ENCODE results near the gene NDEL1.

Gene NDEL1

GRCh38 chr17:8439681-8440080 lies 4.0 kb downstream of the NDEL1 start:
- Histone ChIP-seq H3F3A (ENCODE audit: insufficient read depth) (no peaks in the 10 kb centered on the region; the same call in 1 of the 2 replicates), H3K4me2 (ENCODE audit: low read depth, low read length, poor library complexity, severe bottlenecking) (no peak overlapping the region), H3K27me3 (ENCODE audit: low read length) (no peaks in the 10 kb centered on the region), H3K27ac (ENCODE audit: low read depth, low read length) (no peak overlapping the region), H4K20me1 (ENCODE audit: low read depth, low read length) (0 out of 2 replicates have a peak, but pooled peaks cover 10% of the 10 kb centered on the region), H3K36me3 (ENCODE audit: low read length) (0 out of 2 replicates have a peak, but pooled peaks cover 2% of the 10 kb centered on the region), H3K9me3 (ENCODE audit: insufficient read depth, low read length) (no peaks in the 10 kb centered on the region), H3K9ac (ENCODE audit: low read length) (no peak overlapping the region), H3K4me3 (ENCODE audit: insufficient read depth, low read length, poor library complexity, severe bottlenecking) (no peak overlapping the region), H2AFZ (ENCODE audit: low read depth, low read length, severe bottlenecking) (no peak overlapping the region), H3K79me2 (ENCODE audit: insufficient read depth, low read length) (peaks cover 81% of the 10 kb centered on the region), H3K9me2 (replicated peaks; ENCODE audit: insufficient read depth, low read length) (no peaks in the 10 kb centered on the region)
- TF ChIP-seq CTCF (IDR thresholded peaks at IDR 0.05; ENCODE audit: insufficient read depth, low read length, poor library complexity, severe bottlenecking) (no peak), EZH2phosphoT487 (conservative IDR thresholded peaks at IDR 0.05; ENCODE audit: low read length) (no peak)

- Histone ChIP-seq H4K20me1 (ENCODE audit: low read depth, low read length) (0 out of 2 replicates have a peak, but pooled peaks cover 9% of the 10 kb centered on the region), H3K27me3 (ENCODE audit: low read length) (no peaks in the 10 kb centered on the region), H3K36me3 (ENCODE audit: low read length) (peaks cover 14% of the 10 kb centered on the region; the same call in 1 of the 2 replicates), H3K4me2 (ENCODE audit: low read depth, low read length, poor library complexity, severe bottlenecking) (no peak overlapping the region), H3K9me2 (replicated peaks; ENCODE audit: insufficient read depth, low read length) (no peaks in the 10 kb centered on the region), H3K9ac (ENCODE audit: low read length) (no peak overlapping the region), H3K9me3 (ENCODE audit: insufficient read depth, low read length) (no peaks in the 10 kb centered on the region), H3K79me2 (ENCODE audit: insufficient read depth, low read length) (peaks cover 73% of the 10 kb centered on the region), H3F3A (ENCODE audit: insufficient read depth) (no peaks in the 10 kb centered on the region; the same call in 1 of the 2 replicates), H2AFZ (ENCODE audit: low read depth, low read length, severe bottlenecking) (no peak overlapping the region), H3K27ac (ENCODE audit: low read depth, low read length) (no peak overlapping the region), H3K4me3 (ENCODE audit: insufficient read depth, low read length, poor library complexity, severe bottlenecking) (no peak overlapping the region)
- TF ChIP-seq EZH2phosphoT487 (conservative IDR thresholded peaks at IDR 0.05; ENCODE audit: low read length) (no peak), CTCF (IDR thresholded peaks at IDR 0.05; ENCODE audit: insufficient read depth, low read length, poor library complexity, severe bottlenecking) (no peak)
Observed at GRCh38 chr17:8441690-8442089, 6.0 kb downstream of the NDEL1 start.

- Histone ChIP-seq H3K36me3 (ENCODE audit: low read length) (peaks cover 14% of the 10 kb centered on the region; the same call in 1 of the 2 replicates), H3K27ac (ENCODE audit: low read depth, low read length) (no peak overlapping the region), H3K27me3 (ENCODE audit: low read length) (no peaks in the 10 kb centered on the region), H3K4me2 (ENCODE audit: low read depth, low read length, poor library complexity, severe bottlenecking) (no peak overlapping the region), H3F3A (ENCODE audit: insufficient read depth) (no peaks in the 10 kb centered on the region; the same call in 1 of the 2 replicates), H3K79me2 (ENCODE audit: insufficient read depth, low read length) (peaks cover 67% of the 10 kb centered on the region), H3K9ac (ENCODE audit: low read length) (no peak overlapping the region), H2AFZ (ENCODE audit: low read depth, low read length, severe bottlenecking) (no peak overlapping the region), H3K4me3 (ENCODE audit: insufficient read depth, low read length, poor library complexity, severe bottlenecking) (no peak overlapping the region), H4K20me1 (ENCODE audit: low read depth, low read length) (0 out of 2 replicates have a peak, but pooled peaks cover 3% of the 10 kb centered on the region), H3K9me3 (ENCODE audit: insufficient read depth, low read length) (no peaks in the 10 kb centered on the region), H3K9me2 (replicated peaks; ENCODE audit: insufficient read depth, low read length) (no peaks in the 10 kb centered on the region)
- TF ChIP-seq CTCF (IDR thresholded peaks at IDR 0.05; ENCODE audit: insufficient read depth, low read length, poor library complexity, severe bottlenecking): no peak
- no peak for TF ChIP-seq EZH2phosphoT487 (conservative IDR thresholded peaks at IDR 0.05; ENCODE audit: low read length)
Observed at GRCh38 chr17:8442310-8442709, 6.6 kb downstream of the NDEL1 start.

Data from SU-DHL-6 (cell line).